Type B pancreatic cell (in vitro differentiated cells): Measurements from ENCODE around the gene SCGB1D1. TPM values are rescaled to one million over a fixed set of nuclear protein-coding genes. Genes with fewer than 3 reads are reported as not detected.

Experiments
- DNase-seq: peaks from one replicate; pipeline ENCODE4 v3.0.0; 2021; ENCODE audit warnings: mixed read lengths; ENCODE audit not compliant: unreplicated experiment; ENCODE audit errors: extremely low spot score
- H3K27ac Mint-ChIP-seq: 2 replicates; pipeline ENCODE4 v1.8.0; 2021; ENCODE audit warnings: mild to moderate bottlenecking, mixed read lengths
- H3K27me3 Mint-ChIP-seq: 2 replicates; pipeline ENCODE4 v1.8.0; 2021; ENCODE audit warnings: mixed read lengths
- H3K36me3 Mint-ChIP-seq: 2 replicates; pipeline ENCODE4 v1.8.0; 2021; ENCODE audit warnings: mixed read lengths
- H3K4me1 Mint-ChIP-seq: one replicate; pipeline ENCODE4 v1.8.0; 2021; ENCODE audit warnings: mixed read lengths; ENCODE audit not compliant: unreplicated experiment
- H3K4me3 Mint-ChIP-seq: 2 replicates; pipeline ENCODE4 v1.8.0; 2021; ENCODE audit warnings: mild to moderate bottlenecking, mixed read lengths
- H3K9me3 Mint-ChIP-seq: 2 replicates; pipeline ENCODE4 v1.8.0; 2021; ENCODE audit warnings: mixed read lengths
- CTCF ChIP-seq: fragments of 200-600 bp; sonication (generic); conservative IDR thresholded peaks from 2 replicates; pipeline ENCODE4 v1.5.0; 2021; ENCODE audit warnings: antibody characterized with exemption, mild to moderate bottlenecking
- total RNA-seq: library from RNA; stranded (reverse); gene quantifications from 2 replicates; pipeline ENCODE4 v1.2.1, GENCODE V29; 2021; ENCODE audit warnings: low replicate concordance

Gene SCGB1D1
- total RNA-seq, 1 donor from 2014 or later = not detected

GRCh38 chr11:62238151-62238550, 48.1 kb downstream of the SCGB1D1 start:
- Mint-ChIP-seq H3K27ac (no peak overlapping the region), H3K4me1 (peaks cover 6% of the 10 kb centered on the region), H3K27me3 (peaks cover 47% of the 10 kb centered on the region), H3K9me3 (no peaks in the 10 kb centered on the region), H3K36me3 (no peaks in the 10 kb centered on the region), H3K4me3 (no peak overlapping the region)
- TF ChIP-seq CTCF = no peak
- DNase-seq = no peak

GRCh38 chr11:62241095-62241494, 51.1 kb downstream of the SCGB1D1 start:
- H3K4me1 Mint-ChIP-seq = peaks cover 10% of the 10 kb centered on the region
- H3K27me3 Mint-ChIP-seq = peaks cover 34% of the 10 kb centered on the region
- H3K9me3 Mint-ChIP-seq = peaks cover 5% of the 10 kb centered on the region

GRCh38 chr11:62242021-62242420, 52.0 kb downstream of the SCGB1D1 start, which contains the start of gene SCGB1D2:
Gene SCGB1D2, plus strand, starts transcription at chr11:62242239. Its CDS starts 69 bp downstream, at chr11:62242308.
- no peak for DNase-seq
- peaks cover 5% of the 10 kb centered on the region for H3K9me3 Mint-ChIP-seq
- no peak for TF ChIP-seq CTCF
- H3K27me3 Mint-ChIP-seq = peaks cover 31% of the 10 kb centered on the region
- no peaks in the 10 kb centered on the region for H3K36me3 Mint-ChIP-seq
- peaks cover 10% of the 10 kb centered on the region for H3K4me1 Mint-ChIP-seq
- H3K4me3 Mint-ChIP-seq = no peak within 1 kb of the TSS
- no peak within 1 kb of the TSS for H3K27ac Mint-ChIP-seq

More at GRCh38 chr11:62241095-62241494, 51.1 kb downstream of the SCGB1D1 start:
- DNase-seq = no peak
- no peak overlapping the region for H3K27ac Mint-ChIP-seq
- H3K4me3 Mint-ChIP-seq = no peak overlapping the region
- H3K36me3 Mint-ChIP-seq = no peaks in the 10 kb centered on the region
- no peak for TF ChIP-seq CTCF

Other genes starting within 250 kb of the SCGB1D1 start
- gene BEST1, start 239.9 kb upstream of the SCGB1D1 start, total RNA-seq = 0.14 and 0.31 TPM in 2 replicates
- gene FTH1, start 222.6 kb upstream of the SCGB1D1 start, total RNA-seq = 1,346 and 2,108 TPM in 2 replicates
- gene INCENP, start 66.2 kb upstream of the SCGB1D1 start, total RNA-seq = 38.8 and 96.7 TPM in 2 replicates
- not detected in 2 replicates for gene SCGB2A1, start 18.5 kb downstream of the SCGB1D1 start, total RNA-seq
- gene SCGB1D2, start 52.0 kb downstream of the SCGB1D1 start, total RNA-seq = not detected in 2 replicates
- gene SCGB2A2, start 79.9 kb downstream of the SCGB1D1 start, total RNA-seq = not detected in 2 replicates
- not detected in 2 replicates for gene SCGB1D4, start 108.9 kb downstream of the SCGB1D1 start, total RNA-seq
- gene ASRGL1, start 147.2 kb downstream of the SCGB1D1 start, total RNA-seq = 10.0 and 48.0 TPM in 2 replicates
- gene SCGB1A1, start 228.8 kb downstream of the SCGB1D1 start, total RNA-seq = not detected in 2 replicates